Neural cell (in vitro differentiated cells): ENCODE measurements around the gene GOT1. TPM values are rescaled to one million over a fixed set of nuclear protein-coding genes. Genes with fewer than 3 reads are reported as not detected.

Experiments
- H2AFZ ChIP-seq: fragments of 200-600, 300-800 bp; sonication (generic), shearing (Covaris generic); 2 replicates; pipeline ENCODE4 v1.6.0; 2014; ENCODE audit warnings: low read depth, mild to moderate bottlenecking, antibody characterized with exemption, low read length, moderate library complexity
- H3F3A ChIP-seq: fragments of 200-600 bp; shearing (Covaris generic); 2 replicates; pipeline ENCODE4 v1.6.1; 2016; ENCODE audit warnings: mild to moderate bottlenecking, moderate library complexity, mixed read lengths, antibody characterized with exemption, low read length; ENCODE audit not compliant: insufficient read depth, poor library complexity, severe bottlenecking
- H3K27ac ChIP-seq: fragments of 200-600, 300-800 bp; sonication (generic), shearing (Covaris generic); 2 replicates; pipeline ENCODE4 v1.5.1; 2014; ENCODE audit warnings: mild to moderate bottlenecking, low read length, moderate library complexity
- H3K27me3 ChIP-seq: fragments of 300-800, 200-600 bp; sonication (generic), shearing (Covaris generic); 2 replicates; pipeline ENCODE4 v1.6.0; 2014; ENCODE audit warnings: mild to moderate bottlenecking, low read depth, low read length, moderate library complexity; ENCODE audit not compliant: insufficient read depth
- H3K36me3 ChIP-seq: fragments of 300-800, 200-600 bp; sonication (generic), shearing (Covaris generic); 2 replicates; pipeline ENCODE4 v1.5.1; 2014; ENCODE audit warnings: mild to moderate bottlenecking, antibody characterized with exemption, low read length, moderate library complexity; ENCODE audit not compliant: insufficient read depth
- H3K4me2 ChIP-seq: fragments of 300-800, 200-600 bp; sonication (generic), shearing (Covaris generic); 2 replicates; pipeline ENCODE4 v1.6.0; 2014; ENCODE audit warnings: mild to moderate bottlenecking, low read length
- H3K4me3 ChIP-seq: fragments of 300-800, 200-600 bp; sonication (generic), shearing (Covaris generic); 2 replicates; pipeline ENCODE4 v1.5.1; 2014; ENCODE audit warnings: mild to moderate bottlenecking, low read length, moderate library complexity
- H3K79me2 ChIP-seq: fragments of 200-600 bp; shearing (Covaris generic); replicated peaks from 2 replicates; pipeline ENCODE4 v1.6.0; 2014; ENCODE audit warnings: mild to moderate bottlenecking, low read length, moderate library complexity; ENCODE audit not compliant: insufficient read depth
- H3K9ac ChIP-seq: fragments of 300-800, 200-600 bp; sonication (generic), shearing (Covaris generic); 2 replicates; pipeline ENCODE4 v1.6.1; 2016; ENCODE audit warnings: mild to moderate bottlenecking, low read length, mixed read lengths
- H3K9me2 ChIP-seq: fragments of 200-600 bp; shearing (Covaris generic); 2 replicates; pipeline ENCODE4 v1.6.1; 2016; ENCODE audit warnings: mild to moderate bottlenecking, low read length, mixed read lengths; ENCODE audit not compliant: insufficient read depth
- H3K9me3 ChIP-seq: fragments of 200-600, 300-800 bp; sonication (generic), shearing (Covaris generic); 2 replicates; pipeline ENCODE4 v1.6.1; 2016; ENCODE audit warnings: mild to moderate bottlenecking, mixed run types, low read length, moderate library complexity, mixed read lengths
- H4K20me1 ChIP-seq: fragments of 200-600 bp; shearing (Covaris generic); 2 replicates; pipeline ENCODE4 v1.6.1; 2016; ENCODE audit warnings: mild to moderate bottlenecking, mixed run types; ENCODE audit not compliant: insufficient read depth
- EP300 ChIP-seq: fragments of 450-650 bp; conservative IDR thresholded peaks from 2 replicates; pipeline ENCODE4 v1.6.1; 2014; ENCODE audit warnings: antibody characterized with exemption, mild to moderate bottlenecking, moderate library complexity; ENCODE audit not compliant: poor library complexity, severe bottlenecking
- EZH2 ChIP-seq: fragments of 200-600, 300-800 bp; shearing (Covaris generic), sonication (generic); IDR thresholded peaks from 2 replicates; pipeline ENCODE4 v1.6.1; 2014; ENCODE audit warnings: antibody characterized with exemption, low read length, borderline replicate concordance, mild to moderate bottlenecking; ENCODE audit not compliant: insufficient read depth, poor library complexity, severe bottlenecking
- MXI1 ChIP-seq: fragments of 450-650 bp; conservative IDR thresholded peaks from 2 replicates; pipeline ENCODE4 v1.6.1; 2014; ENCODE audit warnings: antibody characterized with exemption, mild to moderate bottlenecking; ENCODE audit not compliant: poor library complexity, severe bottlenecking
- POLR2AphosphoS5 ChIP-seq: IDR thresholded peaks from 2 replicates; pipeline ENCODE4 v1.6.1; 2012
- RAD21 ChIP-seq: fragments of 450-650 bp; conservative IDR thresholded peaks from 2 replicates; pipeline ENCODE4 v1.6.1; 2014; ENCODE audit warnings: antibody characterized with exemption, mild to moderate bottlenecking, moderate library complexity
- SMC3 ChIP-seq: fragments of 450-650 bp; conservative IDR thresholded peaks from 2 replicates; pipeline ENCODE4 v1.6.1; 2014; ENCODE audit warnings: antibody characterized with exemption, mild to moderate bottlenecking, moderate library complexity; ENCODE audit not compliant: poor library complexity
- TAF1 ChIP-seq: IDR thresholded peaks from 2 replicates; pipeline ENCODE4 v1.6.1; 2012; ENCODE audit warnings: low read depth
- polyA plus RNA-seq: library from polyadenylated mRNA; depleted of rRNA; stranded (reverse); fragments of >200 nt; gene quantifications from 2 replicates; pipeline ENCODE4 v1.2.3, GENCODE V29; 2014
- TF ChIP-seq, protein P1 (sequence below): fragments of 450-650 bp; IDR thresholded peaks from 2 replicates; pipeline ENCODE4 v1.5.1; 2014; ENCODE audit warnings: antibody characterized with exemption, mild to moderate bottlenecking, moderate library complexity; ENCODE audit not compliant: poor library complexity, severe bottlenecking
- TF ChIP-seq, protein P2 (sequence below): IDR thresholded peaks from 2 replicates; pipeline ENCODE4 v1.6.1; 2012; ENCODE audit warnings: borderline replicate concordance

GOT1 gene
- polyA plus RNA-seq, 1 donor from 2014 or later, result 43.6 TPM

DNA sequence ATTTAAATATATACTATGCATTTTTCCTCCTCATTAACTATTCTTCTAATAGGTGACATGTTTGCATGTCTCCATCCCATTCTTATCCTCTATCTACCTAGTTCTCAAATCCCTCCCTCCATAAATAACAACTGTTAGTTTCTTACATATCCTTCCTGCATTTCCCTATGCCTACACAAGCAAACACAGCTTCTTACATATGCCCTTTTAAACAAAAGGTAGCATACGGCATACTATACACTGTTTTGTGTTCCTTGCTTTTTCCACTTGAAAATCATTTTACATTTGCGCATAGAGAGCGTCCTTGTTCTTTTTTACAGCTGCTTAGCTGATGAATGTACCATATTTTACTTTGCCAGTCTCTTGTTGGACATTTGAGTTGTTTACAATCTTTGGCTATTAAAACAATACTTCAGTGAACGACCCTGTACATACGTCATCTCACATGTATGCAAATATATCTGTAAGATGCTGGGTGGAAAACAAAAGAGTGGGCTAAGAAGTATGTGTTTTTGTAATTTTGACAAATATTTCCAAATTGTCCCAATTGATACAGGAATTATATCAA lies 7.8 kb downstream of the GOT1 start:
- Histone ChIP-seq H3K4me2 (no peak overlapping the region), H3K4me3 (no peak overlapping the region), H3K9me2 (no peaks in the 10 kb centered on the region), H4K20me1 (no peaks in the 10 kb centered on the region), H3K79me2 (peaks cover 7% of the 10 kb centered on the region), H3K9ac (no peak overlapping the region), H3F3A (no peaks in the 10 kb centered on the region), H3K27ac (no peak overlapping the region), H3K9me3 (no peaks in the 10 kb centered on the region), H2AFZ (no peak overlapping the region), H3K27me3 (no peaks in the 10 kb centered on the region), H3K36me3 (peaks cover 3% of the 10 kb centered on the region)
- TF ChIP-seq EP300, result no peak
- TF ChIP-seq, protein P1, sequence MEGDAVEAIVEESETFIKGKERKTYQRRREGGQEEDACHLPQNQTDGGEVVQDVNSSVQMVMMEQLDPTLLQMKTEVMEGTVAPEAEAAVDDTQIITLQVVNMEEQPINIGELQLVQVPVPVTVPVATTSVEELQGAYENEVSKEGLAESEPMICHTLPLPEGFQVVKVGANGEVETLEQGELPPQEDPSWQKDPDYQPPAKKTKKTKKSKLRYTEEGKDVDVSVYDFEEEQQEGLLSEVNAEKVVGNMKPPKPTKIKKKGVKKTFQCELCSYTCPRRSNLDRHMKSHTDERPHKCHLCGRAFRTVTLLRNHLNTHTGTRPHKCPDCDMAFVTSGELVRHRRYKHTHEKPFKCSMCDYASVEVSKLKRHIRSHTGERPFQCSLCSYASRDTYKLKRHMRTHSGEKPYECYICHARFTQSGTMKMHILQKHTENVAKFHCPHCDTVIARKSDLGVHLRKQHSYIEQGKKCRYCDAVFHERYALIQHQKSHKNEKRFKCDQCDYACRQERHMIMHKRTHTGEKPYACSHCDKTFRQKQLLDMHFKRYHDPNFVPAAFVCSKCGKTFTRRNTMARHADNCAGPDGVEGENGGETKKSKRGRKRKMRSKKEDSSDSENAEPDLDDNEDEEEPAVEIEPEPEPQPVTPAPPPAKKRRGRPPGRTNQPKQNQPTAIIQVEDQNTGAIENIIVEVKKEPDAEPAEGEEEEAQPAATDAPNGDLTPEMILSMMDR, result no peak
- TF ChIP-seq EZH2, result no peak
- no peak for TF ChIP-seq MXI1
- no peak for TF ChIP-seq TAF1
- TF ChIP-seq SMC3, result no peak
- TF ChIP-seq, protein P2, sequence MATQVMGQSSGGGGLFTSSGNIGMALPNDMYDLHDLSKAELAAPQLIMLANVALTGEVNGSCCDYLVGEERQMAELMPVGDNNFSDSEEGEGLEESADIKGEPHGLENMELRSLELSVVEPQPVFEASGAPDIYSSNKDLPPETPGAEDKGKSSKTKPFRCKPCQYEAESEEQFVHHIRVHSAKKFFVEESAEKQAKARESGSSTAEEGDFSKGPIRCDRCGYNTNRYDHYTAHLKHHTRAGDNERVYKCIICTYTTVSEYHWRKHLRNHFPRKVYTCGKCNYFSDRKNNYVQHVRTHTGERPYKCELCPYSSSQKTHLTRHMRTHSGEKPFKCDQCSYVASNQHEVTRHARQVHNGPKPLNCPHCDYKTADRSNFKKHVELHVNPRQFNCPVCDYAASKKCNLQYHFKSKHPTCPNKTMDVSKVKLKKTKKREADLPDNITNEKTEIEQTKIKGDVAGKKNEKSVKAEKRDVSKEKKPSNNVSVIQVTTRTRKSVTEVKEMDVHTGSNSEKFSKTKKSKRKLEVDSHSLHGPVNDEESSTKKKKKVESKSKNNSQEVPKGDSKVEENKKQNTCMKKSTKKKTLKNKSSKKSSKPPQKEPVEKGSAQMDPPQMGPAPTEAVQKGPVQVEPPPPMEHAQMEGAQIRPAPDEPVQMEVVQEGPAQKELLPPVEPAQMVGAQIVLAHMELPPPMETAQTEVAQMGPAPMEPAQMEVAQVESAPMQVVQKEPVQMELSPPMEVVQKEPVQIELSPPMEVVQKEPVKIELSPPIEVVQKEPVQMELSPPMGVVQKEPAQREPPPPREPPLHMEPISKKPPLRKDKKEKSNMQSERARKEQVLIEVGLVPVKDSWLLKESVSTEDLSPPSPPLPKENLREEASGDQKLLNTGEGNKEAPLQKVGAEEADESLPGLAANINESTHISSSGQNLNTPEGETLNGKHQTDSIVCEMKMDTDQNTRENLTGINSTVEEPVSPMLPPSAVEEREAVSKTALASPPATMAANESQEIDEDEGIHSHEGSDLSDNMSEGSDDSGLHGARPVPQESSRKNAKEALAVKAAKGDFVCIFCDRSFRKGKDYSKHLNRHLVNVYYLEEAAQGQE, result no peak
- no peak for TF ChIP-seq RAD21
- TF ChIP-seq POLR2AphosphoS5, result no peak

DNA sequence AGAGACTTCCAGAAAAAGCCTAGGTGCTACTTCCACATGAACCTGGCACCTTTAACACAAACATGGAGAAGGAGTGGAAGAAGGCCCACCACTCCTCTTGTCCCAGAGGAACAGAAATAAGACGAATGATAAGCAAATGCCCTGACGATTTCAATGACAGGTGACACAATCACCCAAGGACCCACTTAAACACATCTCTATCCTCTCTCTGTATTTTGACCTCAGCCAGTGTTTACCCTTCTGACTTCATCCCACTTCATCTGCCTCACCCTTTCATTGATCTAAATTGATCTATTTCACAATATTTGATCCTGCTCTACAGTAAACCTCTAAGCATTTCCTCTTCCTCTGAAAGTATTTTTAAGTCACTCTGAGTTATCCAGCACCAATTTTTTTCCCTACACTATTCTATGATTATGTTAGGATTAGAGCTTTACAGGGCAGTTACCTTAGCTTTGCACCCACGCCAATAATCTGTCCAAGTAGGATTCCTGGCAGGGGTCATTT lies 9.1 kb downstream of the GOT1 start:
- no peaks in the 10 kb centered on the region for H3K9me2 ChIP-seq
- TF ChIP-seq POLR2AphosphoS5 (no peak), SMC3 (no peak), TAF1 (no peak), RAD21 (no peak), EP300 (no peak), MXI1 (no peak), EZH2 (no peak)
- TF ChIP-seq, protein P1, result no peak
- TF ChIP-seq, protein P2, result no peak
- no peak overlapping the region for H2AFZ ChIP-seq
- no peak overlapping the region for H3K27ac ChIP-seq
- no peaks in the 10 kb centered on the region for H3K27me3 ChIP-seq
- no peaks in the 10 kb centered on the region for H3K79me2 ChIP-seq
- no peak overlapping the region for H3K4me3 ChIP-seq
- no peaks in the 10 kb centered on the region for H3F3A ChIP-seq
- H3K9ac ChIP-seq, result no peak overlapping the region
- no peaks in the 10 kb centered on the region for H3K9me3 ChIP-seq
- H3K36me3 ChIP-seq, result peaks cover 3% of the 10 kb centered on the region
- no peak overlapping the region for H3K4me2 ChIP-seq
- no peaks in the 10 kb centered on the region for H4K20me1 ChIP-seq
